Stimulated activated naive B cell treated with anti-CD40 and anti-IgM and Interleukin-4, amounts not matched to agents 10 μg/mL and 1 μg/mL and 100 μg/mL, for 72 hours (primary cell): ENCODE results near the gene NLK.
"Not testable (repeated sequence)": the region's sequence is repeated elsewhere in the genome, so short reads cannot be mapped to it uniquely, and the experiment has no call there.

ENCODE experiments used
- ATAC-seq, 2 donors: fragments of 150-1000 bp; cut with Tn5 transposase; replicated peaks; 2 replicates each; pipeline ENCODE4 v1.10.0; 2021; ENCODE audit warnings: moderate library complexity in 1 of 2
- DNase-seq: peaks from one replicate; pipeline ENCODE4 v3.0.0; 2021
- H3K27ac Mint-ChIP-seq: one replicate; pipeline ENCODE4 v1.8.0; 2022; ENCODE audit warnings: mild to moderate bottlenecking, mixed read lengths
- H3K27me3 Mint-ChIP-seq, 2 donors: one replicate each; pipeline ENCODE4 v1.8.0; 2022; ENCODE audit warnings: mixed read lengths in 2 of 2
- H3K36me3 Mint-ChIP-seq, 2 donors: one replicate each; pipeline ENCODE4 v1.8.0; 2022; ENCODE audit warnings: mixed read lengths in 2 of 2, mild to moderate bottlenecking in 1 of 2
- H3K4me1 Mint-ChIP-seq, 2 donors: one replicate each; pipeline ENCODE4 v1.8.0; 2022; ENCODE audit warnings: mixed read lengths in 2 of 2, mild to moderate bottlenecking in 1 of 2
- H3K4me3 Mint-ChIP-seq, 2 donors: one replicate each; pipeline ENCODE4 v1.8.0; 2022; ENCODE audit warnings: mild to moderate bottlenecking in 2 of 2, mixed read lengths in 2 of 2, moderate library complexity in 1 of 2
- H3K9me3 Mint-ChIP-seq, 2 donors: one replicate each; pipeline ENCODE4 v1.8.0; 2022; ENCODE audit warnings: mixed read lengths in 2 of 2, mild to moderate bottlenecking in 1 of 2

The NLK gene

DNA sequence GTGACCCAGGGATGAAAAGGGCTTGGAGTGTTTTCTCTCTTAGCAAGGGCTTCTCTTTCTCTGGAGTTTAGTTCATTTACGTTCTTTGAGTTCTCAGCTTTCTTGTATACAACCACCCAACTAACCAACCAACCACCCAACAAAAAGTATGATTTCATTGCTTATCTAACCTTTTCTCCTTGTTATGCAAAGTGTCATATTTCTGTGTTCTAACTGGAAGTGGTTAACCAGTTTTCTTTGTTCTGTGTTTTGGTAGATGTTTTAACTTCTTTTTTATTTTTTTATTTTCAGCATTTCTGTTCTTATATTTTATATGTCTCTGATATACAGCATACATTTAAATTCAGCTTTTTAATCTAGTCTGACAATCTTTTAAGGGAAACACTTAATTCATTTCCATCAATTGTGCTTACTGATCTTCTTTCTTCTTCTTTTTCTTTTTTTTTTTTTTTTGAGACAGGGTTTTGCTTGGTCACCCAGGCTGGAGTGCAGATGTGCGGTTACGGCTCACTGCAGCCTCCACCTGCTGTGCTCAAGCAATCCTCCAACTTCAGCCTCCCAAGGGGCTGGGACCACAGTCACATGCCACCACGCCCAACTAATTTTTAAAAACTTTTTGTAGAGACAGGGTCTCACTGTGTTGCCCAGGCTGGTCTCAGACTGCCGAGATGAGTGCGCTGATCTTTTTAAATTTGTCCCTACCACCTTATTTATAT, 29.6 kb downstream of the NLK start:
- Mint-ChIP-seq H3K4me1 (peaks cover 15 to 58% of the 10 kb centered on the region in 2 donors), H3K27ac (no peak overlapping the region)

DNA sequence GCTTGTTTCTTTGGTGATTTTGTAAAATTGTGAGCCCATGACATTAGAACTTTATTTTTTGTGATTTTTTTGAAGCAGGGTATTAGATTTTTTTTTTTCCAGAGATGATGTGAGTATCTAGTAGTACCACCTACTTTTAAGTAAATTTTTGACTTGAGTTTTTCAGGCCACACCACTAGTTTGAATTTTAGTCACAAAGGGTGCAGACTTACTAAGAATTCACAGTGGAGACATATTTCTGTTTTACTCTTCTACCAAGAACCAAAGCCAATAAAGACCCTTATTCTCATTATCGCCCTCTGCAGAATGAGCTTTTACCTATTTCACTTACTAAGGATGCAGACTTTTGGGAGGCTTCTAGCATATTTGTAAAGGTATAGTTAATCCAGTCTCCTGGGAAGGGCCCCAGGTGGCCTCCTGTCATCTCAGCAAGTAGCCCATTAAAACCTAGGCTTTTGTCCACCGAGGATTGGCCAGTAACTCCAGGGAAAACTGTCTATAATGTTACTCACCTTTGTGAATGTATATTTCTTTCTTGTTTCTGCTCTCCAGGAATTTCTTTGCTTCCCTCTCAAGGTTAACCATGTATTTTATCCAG, 30.6 kb downstream of the NLK start:
- no peak overlapping the region for H3K27ac Mint-ChIP-seq
- no peak overlapping the region for H3K4me3 Mint-ChIP-seq
- H3K27me3 Mint-ChIP-seq: no peaks in the 10 kb centered on the region
- peaks cover 10 to 11% of the 10 kb centered on the region in 2 donors for H3K9me3 Mint-ChIP-seq
- H3K36me3 Mint-ChIP-seq: peaks cover 28 to 43% of the 10 kb centered on the region in 2 donors
- ATAC-seq (no peak), DNase-seq (no peak)
- peaks cover 16 to 58% of the 10 kb centered on the region in 2 donors for H3K4me1 Mint-ChIP-seq

More for the DNA sequence above, 29.6 kb downstream of the NLK start:
- DNase-seq: no peak
- peak; percentile 53 to 60 for ATAC-seq
- H3K4me3 Mint-ChIP-seq: peak overlapping the region in 1 of 2 donors; percentile 25
- peaks cover 10% of the 10 kb centered on the region in 2 donors for H3K9me3 Mint-ChIP-seq
- H3K36me3 Mint-ChIP-seq: peaks cover 30 to 42% of the 10 kb centered on the region in 2 donors
- H3K27me3 Mint-ChIP-seq: no peaks in the 10 kb centered on the region

DNA sequence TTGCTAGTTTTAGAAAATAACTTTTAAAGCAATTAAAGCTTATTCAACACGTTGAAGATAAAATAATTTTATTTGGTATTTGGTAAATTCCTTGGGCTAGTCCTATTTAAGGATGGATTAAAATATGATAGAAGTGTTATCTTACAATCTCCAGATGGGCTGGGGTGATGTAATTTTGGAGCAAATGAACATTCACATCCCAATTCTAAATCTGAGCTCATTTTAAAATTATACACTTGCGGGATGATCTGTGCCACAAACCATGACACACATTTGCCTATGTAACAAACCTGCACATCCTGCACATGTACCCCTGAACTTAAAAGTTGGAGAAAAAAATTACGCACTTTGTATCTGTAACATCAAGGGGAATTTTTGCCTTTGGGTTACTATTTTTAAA, 31.5 kb downstream of the NLK start:
- H3K27ac Mint-ChIP-seq: no peak overlapping the region
- DNase-seq (no peak), ATAC-seq (no peak)
- H3K4me3 Mint-ChIP-seq: no peak overlapping the region
- H3K9me3 Mint-ChIP-seq: peaks cover 11 to 13% of the 10 kb centered on the region in 2 donors
- peaks cover 25 to 44% of the 10 kb centered on the region in 2 donors for H3K36me3 Mint-ChIP-seq
- no peaks in the 10 kb centered on the region for H3K27me3 Mint-ChIP-seq
- peaks cover 22 to 62% of the 10 kb centered on the region in 2 donors for H3K4me1 Mint-ChIP-seq

DNA sequence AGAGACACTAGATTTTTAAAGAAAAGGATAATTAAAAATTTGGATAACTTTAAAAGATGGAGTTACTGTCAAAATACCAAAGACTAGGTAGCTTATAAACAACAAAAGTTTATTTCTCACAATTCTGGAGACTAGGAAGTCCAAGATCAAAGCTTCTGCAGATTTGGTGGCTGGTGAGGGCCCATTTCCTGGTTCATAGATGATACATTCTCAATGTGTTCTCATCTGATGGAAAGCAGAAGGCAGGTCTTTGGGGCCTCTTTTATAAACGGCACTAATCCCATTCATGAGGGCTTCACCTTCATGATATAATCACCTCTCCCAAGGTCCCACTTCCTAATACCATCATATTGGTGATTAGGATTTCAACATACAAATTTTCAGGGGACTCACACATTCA, 33.7 kb downstream of the NLK start:
- ATAC-seq (no peak), DNase-seq (no peak)
- H3K4me1 Mint-ChIP-seq: peaks cover 37 to 83% of the 10 kb centered on the region in 2 donors
- H3K27me3 Mint-ChIP-seq: no peaks in the 10 kb centered on the region
- H3K9me3 Mint-ChIP-seq: peaks cover 11% of the 10 kb centered on the region in 2 donors
- H3K4me3 Mint-ChIP-seq: no peak overlapping the region
- peaks cover 37 to 52% of the 10 kb centered on the region in 2 donors for H3K36me3 Mint-ChIP-seq
- H3K27ac Mint-ChIP-seq: no peak overlapping the region

DNA sequence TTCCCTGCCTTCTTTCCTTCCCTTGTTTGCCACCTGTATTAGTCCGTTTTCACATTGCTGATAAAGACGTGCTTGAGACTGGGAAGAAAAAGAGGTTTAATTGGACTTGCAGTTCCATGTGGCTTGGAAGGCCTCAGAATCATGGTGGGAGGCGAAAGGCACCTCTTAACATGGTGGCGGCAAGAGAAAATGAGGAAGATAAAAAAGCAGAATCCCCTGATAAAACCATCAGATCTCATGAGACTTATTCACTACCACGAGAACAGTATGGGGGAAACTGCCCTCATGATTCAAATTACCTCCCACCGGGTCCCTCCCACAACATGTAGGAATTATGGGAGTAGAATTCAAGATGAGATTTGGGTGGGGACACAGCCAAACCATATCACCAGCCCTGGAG, 34.7 kb downstream of the NLK start:
- not testable (repeated sequence) for ATAC-seq, DNase-seq, H3K27ac Mint-ChIP-seq, H3K27me3 Mint-ChIP-seq, H3K4me3 Mint-ChIP-seq
- peaks cover 34 to 79% of the 10 kb centered on the region in 2 donors for H3K4me1 Mint-ChIP-seq
- H3K9me3 Mint-ChIP-seq: peaks cover 6 to 11% of the 10 kb centered on the region in 2 donors
- H3K36me3 Mint-ChIP-seq: peaks cover 30 to 43% of the 10 kb centered on the region in 2 donors

DNA sequence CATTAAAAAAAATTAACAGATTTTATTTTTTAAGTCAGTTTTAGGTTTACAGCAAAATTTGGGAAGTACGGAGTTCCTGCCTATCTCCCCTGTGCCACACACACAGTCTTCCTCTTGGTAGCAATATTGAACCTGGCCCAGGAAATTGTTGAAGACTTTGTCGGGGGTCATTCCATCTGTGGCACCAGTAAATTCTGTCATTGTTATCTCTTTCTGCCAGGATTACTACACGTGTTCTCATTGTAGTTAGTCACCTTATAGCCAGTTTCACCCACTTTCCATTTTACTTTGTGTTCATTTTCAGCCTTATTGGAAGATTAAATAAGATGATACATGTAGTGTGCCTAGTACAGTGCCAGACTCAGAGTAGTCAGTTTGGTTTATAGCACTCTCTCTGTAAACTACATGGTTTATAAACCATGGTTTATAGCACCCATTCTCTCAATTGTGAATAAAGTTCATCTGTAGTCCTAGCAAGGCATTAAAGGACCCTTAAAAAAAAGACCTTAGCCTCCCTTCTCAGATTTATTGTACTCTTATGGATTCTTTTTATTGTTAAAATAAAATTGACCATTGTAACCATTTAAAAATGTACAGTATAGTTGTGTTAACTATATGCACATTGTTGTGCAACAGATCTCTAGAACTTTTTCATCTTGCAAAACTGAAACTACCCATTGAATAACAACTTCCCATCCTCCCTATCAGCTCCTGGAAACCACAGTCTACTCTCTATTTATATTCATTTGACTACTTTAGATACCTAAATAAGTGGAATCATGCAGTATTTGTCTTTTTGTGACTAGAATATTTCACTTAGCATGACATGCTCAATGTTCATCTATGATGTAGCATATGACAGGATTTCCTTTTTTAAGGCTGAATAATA, 36.1 kb downstream of the NLK start:
- peaks cover 28 to 72% of the 10 kb centered on the region in 2 donors for H3K4me1 Mint-ChIP-seq
- peaks cover 17 to 31% of the 10 kb centered on the region in 2 donors for H3K36me3 Mint-ChIP-seq
- no peak for ATAC-seq
- H3K27ac Mint-ChIP-seq: no peak overlapping the region
- no peaks in the 10 kb centered on the region for H3K27me3 Mint-ChIP-seq
- DNase-seq: no peak
- no peak overlapping the region for H3K4me3 Mint-ChIP-seq
- H3K9me3 Mint-ChIP-seq: peaks cover 3 to 5% of the 10 kb centered on the region in 2 donors

DNA sequence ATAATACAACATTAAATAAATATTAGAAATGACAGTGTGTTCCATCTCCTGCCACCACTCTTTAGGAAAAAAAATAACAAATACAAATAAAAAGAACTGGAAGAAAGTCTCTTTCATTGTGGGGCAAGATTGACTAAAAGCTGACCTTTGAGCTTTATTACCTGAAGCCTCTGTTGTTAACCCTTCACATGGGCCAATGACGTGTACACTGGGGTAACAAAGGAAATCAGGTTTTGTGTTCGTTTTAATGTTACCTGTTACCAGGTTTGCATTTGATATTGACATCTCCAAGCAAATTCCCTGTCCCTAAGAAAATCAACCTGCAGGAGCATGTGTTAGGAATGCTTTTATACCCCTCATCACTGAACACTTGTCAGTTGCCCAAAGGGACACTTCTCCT, 39.0 kb downstream of the NLK start:
- no peak for ATAC-seq
- no peak overlapping the region for H3K27ac Mint-ChIP-seq
- no peak for DNase-seq
- H3K36me3 Mint-ChIP-seq: peaks cover 17 to 36% of the 10 kb centered on the region in 2 donors
- no peak overlapping the region for H3K4me3 Mint-ChIP-seq
- no peaks in the 10 kb centered on the region for H3K27me3 Mint-ChIP-seq
- peaks cover 2 to 5% of the 10 kb centered on the region in 2 donors for H3K9me3 Mint-ChIP-seq
- peaks cover 33 to 72% of the 10 kb centered on the region in 2 donors for H3K4me1 Mint-ChIP-seq

DNA sequence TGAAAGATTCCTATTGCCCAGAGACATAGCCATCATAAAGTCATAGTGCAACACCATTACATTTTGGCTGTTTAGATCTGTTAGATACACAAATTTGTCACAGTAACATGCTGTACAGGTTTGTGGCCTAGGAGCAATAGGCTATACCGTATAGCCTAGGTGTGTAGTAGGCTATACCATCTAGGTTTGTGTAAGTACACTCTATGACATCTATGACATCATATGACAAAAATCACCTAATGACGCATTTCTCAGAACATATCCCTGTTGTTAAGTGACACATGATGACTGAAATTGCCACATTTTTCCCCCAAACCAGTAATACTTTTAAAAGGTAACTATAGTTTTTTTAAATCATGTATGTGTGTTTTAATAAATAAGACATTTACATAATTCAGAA, 43.3 kb downstream of the NLK start:
- H3K4me1 Mint-ChIP-seq: peaks cover 14 to 43% of the 10 kb centered on the region in 2 donors
- ATAC-seq: no peak
- peaks cover 3 to 21% of the 10 kb centered on the region in 2 donors for H3K36me3 Mint-ChIP-seq

DNA sequence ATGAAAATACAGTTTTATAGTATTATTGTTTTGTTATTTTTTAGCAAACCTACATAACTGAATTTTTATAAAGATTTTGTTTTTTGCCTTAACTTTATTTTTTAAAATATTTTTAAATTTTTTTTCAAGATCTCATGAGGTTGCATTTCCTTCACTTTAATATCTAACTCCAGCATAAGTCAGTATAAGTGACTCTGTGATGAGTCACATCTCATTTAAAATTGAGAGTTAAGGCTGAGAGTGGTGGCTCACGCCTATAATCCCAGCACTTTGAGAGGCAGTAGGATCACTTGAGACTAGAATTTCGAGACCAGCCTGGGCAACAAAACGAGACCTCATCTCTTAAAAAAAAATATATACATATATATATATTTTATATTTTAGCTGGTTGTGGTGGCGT, 44.0 kb downstream of the NLK start:
- Mint-ChIP-seq H3K9me3 (no peaks in the 10 kb centered on the region), H3K4me3 (no peak overlapping the region), H3K36me3 (peaks cover 4 to 19% of the 10 kb centered on the region in 2 donors), H3K27ac (no peak overlapping the region), H3K4me1 (peaks cover 13 to 42% of the 10 kb centered on the region in 2 donors), H3K27me3 (no peaks in the 10 kb centered on the region)
- DNase-seq (no peak), ATAC-seq (no peak)

More for the DNA sequence above, 43.3 kb downstream of the NLK start:
- no peaks in the 10 kb centered on the region for H3K9me3 Mint-ChIP-seq
- DNase-seq: no peak
- no peaks in the 10 kb centered on the region for H3K27me3 Mint-ChIP-seq
- no peak overlapping the region for H3K4me3 Mint-ChIP-seq
- no peak overlapping the region for H3K27ac Mint-ChIP-seq

DNA sequence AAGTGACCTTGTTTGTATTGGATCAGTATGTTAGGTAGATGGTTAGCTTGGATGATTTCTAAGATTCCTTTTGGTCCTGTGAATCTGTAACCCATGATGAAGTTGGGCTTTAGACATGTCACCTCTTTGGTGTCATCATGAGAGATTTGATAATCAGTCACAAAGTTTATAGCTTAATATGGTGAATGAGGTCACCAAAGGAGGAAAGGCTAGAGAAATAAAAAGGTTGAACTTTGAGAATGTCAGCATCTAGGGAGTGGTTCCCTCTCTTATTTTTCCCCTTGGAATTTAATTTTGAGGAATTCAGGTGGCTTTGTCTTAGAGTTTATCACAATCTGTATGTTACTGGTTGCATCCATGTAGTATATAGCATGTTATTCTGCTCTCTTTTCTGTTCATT, 45.3 kb downstream of the NLK start:
- no peaks in the 10 kb centered on the region for H3K27me3 Mint-ChIP-seq
- H3K36me3 Mint-ChIP-seq: peaks cover 4 to 19% of the 10 kb centered on the region in 2 donors
- no peaks in the 10 kb centered on the region for H3K9me3 Mint-ChIP-seq
- DNase-seq: no peak
- H3K4me3 Mint-ChIP-seq: no peak overlapping the region
- no peak overlapping the region for H3K27ac Mint-ChIP-seq
- no peak for ATAC-seq
- H3K4me1 Mint-ChIP-seq: peaks cover 15 to 37% of the 10 kb centered on the region in 2 donors

DNA sequence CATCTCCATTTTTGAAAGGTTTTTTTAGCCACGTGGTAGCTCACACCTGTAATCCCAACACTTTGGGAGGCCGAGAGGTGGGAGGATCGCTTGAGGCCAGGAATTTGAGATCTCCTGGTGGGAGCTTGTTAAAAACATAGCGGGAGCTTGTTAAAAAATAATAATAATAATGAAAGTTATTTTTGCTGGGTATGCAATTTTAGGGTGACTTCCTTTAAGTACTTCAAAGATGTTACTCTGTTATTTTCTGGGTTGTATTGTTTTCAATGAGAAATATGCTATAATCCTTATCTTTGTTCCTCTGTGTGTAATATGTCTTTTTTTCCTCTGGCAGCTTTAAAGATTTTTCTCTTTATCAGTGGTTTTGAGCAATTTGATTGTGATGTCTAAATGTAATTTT, 48.1 kb downstream of the NLK start:
- Mint-ChIP-seq H3K36me3 (peaks cover 2 to 13% of the 10 kb centered on the region in 2 donors), H3K27me3 (no peaks in the 10 kb centered on the region), H3K4me1 (peaks cover 15 to 27% of the 10 kb centered on the region in 2 donors), H3K9me3 (no peaks in the 10 kb centered on the region), H3K4me3 (no peak overlapping the region), H3K27ac (no peak overlapping the region)
- DNase-seq (no peak), ATAC-seq (no peak)

DNA sequence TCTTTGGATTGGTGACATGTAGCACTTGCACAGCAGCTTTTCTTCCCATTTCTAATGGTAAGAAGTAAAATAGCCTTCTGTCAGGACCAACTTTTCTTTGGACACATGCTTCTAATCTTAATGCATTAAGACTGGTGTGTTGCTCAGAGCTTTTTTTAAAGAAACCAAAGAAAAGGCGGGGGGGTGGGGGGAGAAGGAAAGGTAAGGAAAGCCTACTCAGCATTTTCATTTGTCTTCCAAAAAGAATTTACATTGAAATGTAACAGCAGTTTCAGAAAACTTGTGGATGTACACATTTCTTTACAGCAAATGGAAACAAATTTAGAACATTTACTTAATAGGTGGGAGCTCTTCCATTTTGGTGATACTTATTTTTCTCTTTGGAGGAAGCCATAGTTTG, 49.6 kb downstream of the NLK start:
- Mint-ChIP-seq H3K27me3 (no peaks in the 10 kb centered on the region), H3K4me3 (no peak overlapping the region)

DNA sequence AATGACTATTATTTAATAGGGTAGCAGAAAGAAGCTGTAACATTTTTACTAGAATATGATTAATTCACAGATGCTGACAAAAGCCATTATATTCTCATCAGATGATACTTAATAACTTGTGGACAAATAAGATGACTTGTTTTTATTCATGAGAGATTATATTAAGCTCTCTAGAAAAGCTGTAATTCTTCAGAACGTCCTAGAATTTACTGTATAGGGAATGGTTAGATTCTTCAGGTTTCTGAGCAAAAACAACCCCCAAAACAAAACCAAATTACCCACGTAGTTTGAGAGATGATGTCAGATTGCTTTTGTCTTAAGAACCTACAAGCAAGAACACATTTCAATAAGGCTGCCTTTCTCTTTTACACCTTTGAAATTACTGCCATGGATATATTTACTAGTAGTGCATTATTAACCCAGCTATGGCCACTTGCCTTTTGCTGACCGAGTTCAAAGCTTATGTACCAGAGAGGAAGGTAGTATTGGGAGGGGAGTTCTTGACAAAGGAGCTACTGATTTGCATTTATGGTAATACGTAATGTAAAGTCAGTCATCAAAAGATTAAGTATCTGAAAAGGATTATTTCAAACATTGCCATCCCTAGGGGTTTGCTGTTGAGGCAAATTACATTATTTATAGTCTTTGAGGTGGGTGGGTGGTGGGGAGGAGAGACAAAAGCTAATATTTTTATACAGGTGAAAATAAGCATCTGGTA, 51.7 kb downstream of the NLK start:
- no peak overlapping the region for H3K27ac Mint-ChIP-seq
- no peak overlapping the region for H3K4me3 Mint-ChIP-seq
- peak in 1 of 2 donors; percentile 28 for ATAC-seq
- DNase-seq: no peak
- H3K9me3 Mint-ChIP-seq: no peaks in the 10 kb centered on the region
- H3K27me3 Mint-ChIP-seq: no peaks in the 10 kb centered on the region
- H3K36me3 Mint-ChIP-seq: peaks cover 2 to 9% of the 10 kb centered on the region in 2 donors
- peaks cover 20 to 38% of the 10 kb centered on the region in 2 donors for H3K4me1 Mint-ChIP-seq

More for the DNA sequence above, 49.6 kb downstream of the NLK start:
- no peak for ATAC-seq
- DNase-seq: no peak
- Mint-ChIP-seq H3K36me3 (peaks cover 2 to 13% of the 10 kb centered on the region in 2 donors), H3K27ac (no peak overlapping the region), H3K4me1 (peaks cover 20 to 35% of the 10 kb centered on the region in 2 donors), H3K9me3 (no peaks in the 10 kb centered on the region)

DNA sequence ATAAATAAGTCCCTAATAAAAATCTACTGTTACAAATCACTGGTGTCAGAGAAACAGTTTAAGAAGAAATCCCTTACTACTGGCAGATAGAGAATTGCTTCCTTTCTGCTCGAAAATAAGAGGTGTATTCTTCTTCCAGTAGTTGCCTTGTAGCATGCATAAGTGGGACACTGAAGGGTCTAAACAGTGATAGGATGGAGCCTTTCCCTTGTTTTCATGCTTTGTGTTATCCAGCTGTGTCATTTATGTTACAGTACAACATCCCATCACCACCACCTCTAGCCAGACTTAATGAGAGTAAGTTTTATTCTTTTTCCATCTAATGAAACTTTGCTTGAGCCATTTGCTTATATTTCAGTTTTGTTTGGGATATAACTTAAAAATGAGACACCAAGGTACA, 54.3 kb downstream of the NLK start:
- Mint-ChIP-seq H3K36me3 (peaks cover 3 to 11% of the 10 kb centered on the region in 2 donors), H3K9me3 (no peaks in the 10 kb centered on the region), H3K27me3 (no peaks in the 10 kb centered on the region), H3K4me1 (peaks cover 16 to 39% of the 10 kb centered on the region in 2 donors), H3K27ac (no peak overlapping the region), H3K4me3 (no peak overlapping the region)
- no peak for ATAC-seq
- no peak for DNase-seq
